Measurements from ENCODE around the gene KCTD5. TPM values are rescaled to one million over a fixed set of nuclear protein-coding genes. Genes with fewer than 3 reads are reported as not detected.
A peak's percentile ranks its signal among the peaks of the same experiment; 100 is the strongest.

KCTD5 gene, protein sequence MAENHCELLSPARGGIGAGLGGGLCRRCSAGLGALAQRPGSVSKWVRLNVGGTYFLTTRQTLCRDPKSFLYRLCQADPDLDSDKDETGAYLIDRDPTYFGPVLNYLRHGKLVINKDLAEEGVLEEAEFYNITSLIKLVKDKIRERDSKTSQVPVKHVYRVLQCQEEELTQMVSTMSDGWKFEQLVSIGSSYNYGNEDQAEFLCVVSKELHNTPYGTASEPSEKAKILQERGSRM
- 26.1 and 31.8 TPM in 2 replicates for total RNA-seq (2014; rRNA removed; shearing (Covaris generic))
- 18.5 and 19.7 TPM in 2 replicates for polyA plus RNA-seq (2016; fragmentation: Nextera tagmentation; extraction: Ambion mirVana)
- long read RNA-seq, transcript KCTD5-201 (6 exons, 2,482 nt) = major isoform, 14 of 15 reads
- long read RNA-seq, partial matches to known transcripts = 1 of 15 reads
- long read RNA-seq, other reads (novel, unspliced or antisense) = 0 of 15 reads

DNA sequence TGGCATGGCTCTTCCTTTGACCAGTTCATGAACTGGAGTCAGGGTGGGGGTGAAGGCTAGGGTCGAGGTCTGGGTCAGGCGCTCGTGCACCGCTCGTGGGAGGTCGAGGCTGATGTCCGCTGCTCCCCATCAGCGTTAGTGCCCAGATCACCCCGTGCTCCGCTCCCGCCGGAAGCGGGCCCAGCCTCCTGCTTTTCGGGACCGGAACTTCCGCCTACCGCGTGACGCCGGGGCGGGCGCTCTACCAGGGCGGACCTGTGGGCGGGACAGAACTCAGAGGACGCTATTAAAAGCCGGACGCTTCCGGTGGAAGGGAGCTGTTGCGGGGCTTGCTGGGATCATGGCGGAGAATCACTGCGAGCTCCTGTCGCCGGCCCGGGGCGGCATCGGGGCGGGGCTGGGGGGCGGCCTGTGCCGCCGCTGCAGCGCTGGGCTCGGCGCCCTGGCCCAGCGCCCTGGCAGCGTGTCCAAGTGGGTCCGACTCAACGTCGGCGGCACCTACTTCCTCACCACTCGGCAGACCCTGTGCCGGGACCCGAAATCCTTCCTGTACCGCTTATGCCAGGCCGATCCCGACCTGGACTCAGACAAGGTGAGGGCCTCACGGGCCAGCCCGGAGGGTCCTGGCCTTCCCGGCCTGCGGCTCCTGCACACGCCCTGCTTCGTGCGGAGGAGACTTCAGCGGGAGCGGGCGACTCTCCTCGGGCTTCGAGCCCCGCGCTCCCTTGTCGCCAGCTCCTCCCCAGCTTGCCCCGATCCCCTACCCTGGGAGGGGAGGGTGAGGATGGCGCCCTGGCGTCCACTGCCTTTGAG is at the start of gene KCTD5:
Gene KCTD5, plus strand, starts transcription at position 315 of the 813 bp plus-strand sequence. Its CDS starts 26 bp downstream, at position 341.
- ATAC-seq = peak; percentile 96
- Histone ChIP-seq H3K4me1 (ENCODE audit: insufficient read depth) (peaks cover 5% of the 10 kb centered on the region), H3K36me3 (ENCODE audit: insufficient read depth) (no peaks in the 10 kb centered on the region), H4K20me1 (replicated peaks; ENCODE audit: insufficient read depth) (no peaks in the 10 kb centered on the region), H3K4me3 (peak within 1 kb of the TSS; percentile 97), H3K4me2 (peak within 1 kb of the TSS; percentile 87), H3K27ac (ENCODE audit: low read depth) (peak within 1 kb of the TSS; percentile 66), H3K27me3 (ENCODE audit: insufficient read depth) (no peaks in the 10 kb centered on the region), H3K79me2 (replicated peaks; ENCODE audit: insufficient read depth) (peaks cover 40% of the 10 kb centered on the region), H3K9me2 (ENCODE audit: insufficient read depth) (no peaks in the 10 kb centered on the region), H2AFZ (peak within 1 kb of the TSS; percentile 95), H3F3A (replicated peaks; ENCODE audit: low read depth) (peaks cover 7% of the 10 kb centered on the region; the same call in 1 of the 2 replicates)
- peak within 1 kb of the TSS; percentile 97 for H3K4me3 Mint-ChIP-seq
- H3K9me3 Mint-ChIP-seq = peaks cover 6% of the 10 kb centered on the region; the same call in 2 of the 3 replicates
- H3K27ac Mint-ChIP-seq = peak within 1 kb of the TSS; percentile 96
- peaks cover 16% of the 10 kb centered on the region; the same call in 2 of the 3 replicates for H3K36me3 Mint-ChIP-seq (ENCODE audit: low read depth)
- DNase-seq (ENCODE audit: low spot score) = peak; percentile 99
- H3K4me1 Mint-ChIP-seq = peaks cover 3% of the 10 kb centered on the region
- peaks cover 2% of the 10 kb centered on the region for H3K27me3 Mint-ChIP-seq (ENCODE audit: insufficient read depth, low read depth, poor library complexity)
- TF ChIP-seq ETS1 (IDR thresholded peaks at IDR 0.05) (peak; percentile 94), STAT1 (IDR thresholded peaks at IDR 0.05; ENCODE audit: unreplicated experiment) (no peak), EZH2 (IDR thresholded peaks at IDR 0.05; ENCODE audit: low read depth, unreplicated experiment) (no peak), CREB1 (CRISPR knock-in tag; IDR thresholded peaks at IDR 0.05; ENCODE audit: low read depth) (peak; percentile 95), EZH2phosphoT487 (IDR thresholded peaks at IDR 0.05; ENCODE audit: unreplicated experiment) (no peak), ZNF114 (CRISPR knock-in tag; IDR thresholded peaks at IDR 0.05) (no peak), ZNF462 (CRISPR knock-in tag; IDR thresholded peaks at IDR 0.05) (no peak), JUNB (IDR thresholded peaks at IDR 0.05; ENCODE audit: unreplicated experiment) (no peak), POLR2AphosphoS5 (IDR thresholded peaks at IDR 0.05; ENCODE audit: low read depth) (peak; percentile 92), NANOG (IDR thresholded peaks at IDR 0.05; ENCODE audit: borderline replicate concordance) (no peak), ZNF331 (CRISPR knock-in tag; IDR thresholded peaks at IDR 0.05; ENCODE audit: low read depth) (no peak)
- TF ChIP-seq, protein P1, sequence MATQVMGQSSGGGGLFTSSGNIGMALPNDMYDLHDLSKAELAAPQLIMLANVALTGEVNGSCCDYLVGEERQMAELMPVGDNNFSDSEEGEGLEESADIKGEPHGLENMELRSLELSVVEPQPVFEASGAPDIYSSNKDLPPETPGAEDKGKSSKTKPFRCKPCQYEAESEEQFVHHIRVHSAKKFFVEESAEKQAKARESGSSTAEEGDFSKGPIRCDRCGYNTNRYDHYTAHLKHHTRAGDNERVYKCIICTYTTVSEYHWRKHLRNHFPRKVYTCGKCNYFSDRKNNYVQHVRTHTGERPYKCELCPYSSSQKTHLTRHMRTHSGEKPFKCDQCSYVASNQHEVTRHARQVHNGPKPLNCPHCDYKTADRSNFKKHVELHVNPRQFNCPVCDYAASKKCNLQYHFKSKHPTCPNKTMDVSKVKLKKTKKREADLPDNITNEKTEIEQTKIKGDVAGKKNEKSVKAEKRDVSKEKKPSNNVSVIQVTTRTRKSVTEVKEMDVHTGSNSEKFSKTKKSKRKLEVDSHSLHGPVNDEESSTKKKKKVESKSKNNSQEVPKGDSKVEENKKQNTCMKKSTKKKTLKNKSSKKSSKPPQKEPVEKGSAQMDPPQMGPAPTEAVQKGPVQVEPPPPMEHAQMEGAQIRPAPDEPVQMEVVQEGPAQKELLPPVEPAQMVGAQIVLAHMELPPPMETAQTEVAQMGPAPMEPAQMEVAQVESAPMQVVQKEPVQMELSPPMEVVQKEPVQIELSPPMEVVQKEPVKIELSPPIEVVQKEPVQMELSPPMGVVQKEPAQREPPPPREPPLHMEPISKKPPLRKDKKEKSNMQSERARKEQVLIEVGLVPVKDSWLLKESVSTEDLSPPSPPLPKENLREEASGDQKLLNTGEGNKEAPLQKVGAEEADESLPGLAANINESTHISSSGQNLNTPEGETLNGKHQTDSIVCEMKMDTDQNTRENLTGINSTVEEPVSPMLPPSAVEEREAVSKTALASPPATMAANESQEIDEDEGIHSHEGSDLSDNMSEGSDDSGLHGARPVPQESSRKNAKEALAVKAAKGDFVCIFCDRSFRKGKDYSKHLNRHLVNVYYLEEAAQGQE (IDR thresholded peaks at IDR 0.05; ENCODE audit: unreplicated experiment) = no peak

Measured in GM23338 (cell line).